ENCODE data around the gene VWA1. TPM values are rescaled to one million over a fixed set of nuclear protein-coding genes. Genes with fewer than 3 reads are reported as not detected.

Gene VWA1
- total and polyA plus RNA-seq, 2 of the 4 experiments (the other 2 are of a cell fraction): 1.1 to 6.1 TPM

- Histone ChIP-seq H2AFZ (replicated peaks; ENCODE audit: low read length, poor library complexity) (peak overlapping the region; percentile 92), H3K4me2 (ENCODE audit: low read depth, low read length) (peak overlapping the region; percentile 71), H3K23ac (ENCODE audit: low read depth, low read length) (peak overlapping the region; percentile 38; the same call in 1 of the 2 replicates), H4K5ac (ENCODE audit: low read depth, low read length) (no peak overlapping the region), H2BK15ac (ENCODE audit: low read depth, low read length) (no peak overlapping the region), H3K56ac (ENCODE audit: extremely low read depth, insufficient read depth, low read length) (no peak overlapping the region), H3K9ac (ENCODE audit: low read depth, low read length) (no peak overlapping the region), H3K9me1 (ENCODE audit: insufficient read depth, low read length) (0 out of 2 replicates have a peak, but pooled peaks cover 7% of the 10 kb centered on the region), H3K27me3 (ENCODE audit: control insufficient read depth, insufficient read depth, low read length) (no peaks in the 10 kb centered on the region; the same call in 1 of the 2 replicates), H3K14ac (replicated peaks; ENCODE audit: low read depth, low read length) (no peak overlapping the region), H2BK5ac (ENCODE audit: low read depth, low read length, poor library complexity, severe bottlenecking) (no peak overlapping the region), H3K27ac (ENCODE audit: insufficient read depth, low read length) (no peak overlapping the region), H2AK9ac (replicated peaks; ENCODE audit: low read depth, low read length, poor library complexity) (peak overlapping the region; percentile 37), H3K4ac (ENCODE audit: low read depth, low read length) (no peak overlapping the region), H4K20me1 (ENCODE audit: insufficient read depth, low read length) (no peaks in the 10 kb centered on the region), H2AK5ac (ENCODE audit: low read depth, low read length) (no peak overlapping the region), H3K79me1 (ENCODE audit: low read depth in 1 of 2, low read length in 2 of 2) (0 out of 4 replicates have a peak, but pooled peaks cover 0 to 3% of the 10 kb centered on the region in 2 experiments), H4K91ac (ENCODE audit: insufficient read depth, low read depth, low read length) (no peak overlapping the region), H3K4me3 (ENCODE audit: insufficient read depth, low read depth, low read length) (peak overlapping the region; percentile 57), H3K9me3 (ENCODE audit: control insufficient read depth, insufficient read depth, low read length) (no peaks in the 10 kb centered on the region), H3K4me1 (ENCODE audit: control insufficient read depth, insufficient read depth, low read length) (peaks cover 16% of the 10 kb centered on the region; the same call in 1 of the 2 replicates), H4K8ac (ENCODE audit: low read depth in 2 of 2, low read length in 2 of 2) (no peak overlapping the region; a peak in 1 of 4 replicates), H2BK120ac (ENCODE audit: low read depth, low read length) (no peak overlapping the region), H3K36me3 (ENCODE audit: control insufficient read depth, insufficient read depth, low read length) (no peaks in the 10 kb centered on the region), H3K18ac (ENCODE audit: low read depth, low read length) (no peak overlapping the region), H2BK20ac (ENCODE audit: low read depth, low read length) (no peak overlapping the region)
- 62% methylated on average over 11 of the region's 40 CpGs; no CpG with 5 or more reads in 1 of the 2 experiments for WGBS, 2 experiments (ENCODE audit: extremely low coverage in 2 of 2, insufficient read length in 1 of 2)
- POLR2A ChIA-PET (ENCODE audit: unreplicated experiment): no interaction called here
- CTCF ChIA-PET: no interaction called here
- ATAC-seq (ENCODE audit: low read depth) (no peak), DNase-seq (no peak)
- intact Hi-C loops (cut with micrococcal nuclease) (no loop called here), in situ Hi-C loops (cut with MboI; ENCODE audit: low sequenced_read_pairs) (no loop called here), dilution Hi-C loops (cut with HindIII; ENCODE audit: low sequenced_read_pairs, unreplicated experiment) (no loop called here)
- no TSS peak for BruUV-seq (replicated peaks)
- no peak for TF ChIP-seq POLR2A (IDR thresholded peaks at IDR 0.05; ENCODE audit: low read depth, low read length)
- no peak for TF ChIP-seq USF2 (IDR thresholded peaks at IDR 0.05; ENCODE audit: low read depth, low read length)
- TF ChIP-seq ELK1 (IDR thresholded peaks at IDR 0.05; ENCODE audit: borderline replicate concordance, low read depth, low read length): no peak
- TF ChIP-seq, protein P1, sequence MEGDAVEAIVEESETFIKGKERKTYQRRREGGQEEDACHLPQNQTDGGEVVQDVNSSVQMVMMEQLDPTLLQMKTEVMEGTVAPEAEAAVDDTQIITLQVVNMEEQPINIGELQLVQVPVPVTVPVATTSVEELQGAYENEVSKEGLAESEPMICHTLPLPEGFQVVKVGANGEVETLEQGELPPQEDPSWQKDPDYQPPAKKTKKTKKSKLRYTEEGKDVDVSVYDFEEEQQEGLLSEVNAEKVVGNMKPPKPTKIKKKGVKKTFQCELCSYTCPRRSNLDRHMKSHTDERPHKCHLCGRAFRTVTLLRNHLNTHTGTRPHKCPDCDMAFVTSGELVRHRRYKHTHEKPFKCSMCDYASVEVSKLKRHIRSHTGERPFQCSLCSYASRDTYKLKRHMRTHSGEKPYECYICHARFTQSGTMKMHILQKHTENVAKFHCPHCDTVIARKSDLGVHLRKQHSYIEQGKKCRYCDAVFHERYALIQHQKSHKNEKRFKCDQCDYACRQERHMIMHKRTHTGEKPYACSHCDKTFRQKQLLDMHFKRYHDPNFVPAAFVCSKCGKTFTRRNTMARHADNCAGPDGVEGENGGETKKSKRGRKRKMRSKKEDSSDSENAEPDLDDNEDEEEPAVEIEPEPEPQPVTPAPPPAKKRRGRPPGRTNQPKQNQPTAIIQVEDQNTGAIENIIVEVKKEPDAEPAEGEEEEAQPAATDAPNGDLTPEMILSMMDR (conservative IDR thresholded peaks at IDR 0.05; ENCODE audit: low read depth, low read length): no peak
- TF ChIP-seq NFE2L2 (IDR thresholded peaks at IDR 0.05; ENCODE audit: low read depth, low read length): no peak
- TF ChIP-seq MXI1 (IDR thresholded peaks at IDR 0.05; ENCODE audit: borderline replicate concordance, low read depth, low read length): no peak
- TF ChIP-seq BHLHE40 (IDR thresholded peaks at IDR 0.05; ENCODE audit: low read depth, low read length): no peak
- no peak for TF ChIP-seq CHD1 (IDR thresholded peaks at IDR 0.05; ENCODE audit: low read depth, low read length)
- TF ChIP-seq CEBPB (IDR thresholded peaks at IDR 0.05; ENCODE audit: low read depth, low read length): no peak
- TF ChIP-seq RFX5 (IDR thresholded peaks at IDR 0.05; ENCODE audit: low read depth, low read length): no peak
- no peak for TF ChIP-seq SMC3 (IDR thresholded peaks at IDR 0.05; ENCODE audit: low read depth, low read length)
- TF ChIP-seq FOS (IDR thresholded peaks at IDR 0.05; ENCODE audit: low read depth, low read length): no peak
- TF ChIP-seq MAZ (IDR thresholded peaks at IDR 0.05; ENCODE audit: borderline replicate concordance, low read depth, low read length): no peak
- TF ChIP-seq RAD21 (IDR thresholded peaks at IDR 0.05; ENCODE audit: low read length): no peak
Measured at GRCh38 chr1:1435911-1436629, 580 bp downstream of the VWA1 start.

Data from IMR-90 (cell line).